ENCODE measurements around the gene EGLN2. TPM values are rescaled to one million over a fixed set of nuclear protein-coding genes. Genes with fewer than 3 reads are reported as not detected.

EGLN2 gene
- total and polyA plus RNA-seq, 9 of the 15 experiments (the other 6 are each of a cell fraction or from before 2014, with no cell fraction given) = 9.6 to 114 (median 71.0) TPM

DNA sequence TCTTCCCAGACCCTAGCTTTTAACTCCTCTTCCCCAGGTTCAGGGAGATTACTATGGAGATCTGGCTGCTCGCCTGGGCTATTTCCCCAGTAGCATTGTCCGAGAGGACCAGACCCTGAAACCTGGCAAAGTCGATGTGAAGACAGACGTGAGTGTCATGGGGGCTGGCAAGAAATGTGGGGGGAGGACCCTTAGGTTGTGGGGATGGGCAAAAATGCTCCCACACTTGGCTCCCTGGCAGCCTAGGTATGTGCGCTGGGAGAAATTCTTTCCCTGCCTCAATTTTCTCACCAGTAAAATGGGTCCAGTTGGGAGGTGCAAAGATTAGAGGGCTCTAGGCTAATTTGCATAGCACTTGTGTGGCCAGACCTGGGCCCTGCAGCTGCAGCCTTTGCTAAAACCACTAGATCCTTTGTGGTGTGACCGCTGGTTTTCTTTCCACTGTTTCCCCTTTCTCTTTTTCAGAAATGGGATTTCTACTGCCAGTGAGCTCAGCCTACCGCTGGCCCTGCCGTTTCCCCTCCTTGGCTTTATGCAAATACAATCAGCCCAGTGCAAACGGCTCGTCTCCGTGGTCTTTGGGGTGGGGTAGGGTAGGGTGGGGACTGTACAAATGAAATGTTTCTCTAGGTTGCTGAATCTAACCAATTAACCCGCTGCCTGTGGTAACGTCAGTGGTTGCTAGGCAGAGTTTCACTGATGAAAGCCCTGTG is 21.9 kb upstream of the EGLN2 start (continued):
- TF ChIP-seq, protein P1, sequence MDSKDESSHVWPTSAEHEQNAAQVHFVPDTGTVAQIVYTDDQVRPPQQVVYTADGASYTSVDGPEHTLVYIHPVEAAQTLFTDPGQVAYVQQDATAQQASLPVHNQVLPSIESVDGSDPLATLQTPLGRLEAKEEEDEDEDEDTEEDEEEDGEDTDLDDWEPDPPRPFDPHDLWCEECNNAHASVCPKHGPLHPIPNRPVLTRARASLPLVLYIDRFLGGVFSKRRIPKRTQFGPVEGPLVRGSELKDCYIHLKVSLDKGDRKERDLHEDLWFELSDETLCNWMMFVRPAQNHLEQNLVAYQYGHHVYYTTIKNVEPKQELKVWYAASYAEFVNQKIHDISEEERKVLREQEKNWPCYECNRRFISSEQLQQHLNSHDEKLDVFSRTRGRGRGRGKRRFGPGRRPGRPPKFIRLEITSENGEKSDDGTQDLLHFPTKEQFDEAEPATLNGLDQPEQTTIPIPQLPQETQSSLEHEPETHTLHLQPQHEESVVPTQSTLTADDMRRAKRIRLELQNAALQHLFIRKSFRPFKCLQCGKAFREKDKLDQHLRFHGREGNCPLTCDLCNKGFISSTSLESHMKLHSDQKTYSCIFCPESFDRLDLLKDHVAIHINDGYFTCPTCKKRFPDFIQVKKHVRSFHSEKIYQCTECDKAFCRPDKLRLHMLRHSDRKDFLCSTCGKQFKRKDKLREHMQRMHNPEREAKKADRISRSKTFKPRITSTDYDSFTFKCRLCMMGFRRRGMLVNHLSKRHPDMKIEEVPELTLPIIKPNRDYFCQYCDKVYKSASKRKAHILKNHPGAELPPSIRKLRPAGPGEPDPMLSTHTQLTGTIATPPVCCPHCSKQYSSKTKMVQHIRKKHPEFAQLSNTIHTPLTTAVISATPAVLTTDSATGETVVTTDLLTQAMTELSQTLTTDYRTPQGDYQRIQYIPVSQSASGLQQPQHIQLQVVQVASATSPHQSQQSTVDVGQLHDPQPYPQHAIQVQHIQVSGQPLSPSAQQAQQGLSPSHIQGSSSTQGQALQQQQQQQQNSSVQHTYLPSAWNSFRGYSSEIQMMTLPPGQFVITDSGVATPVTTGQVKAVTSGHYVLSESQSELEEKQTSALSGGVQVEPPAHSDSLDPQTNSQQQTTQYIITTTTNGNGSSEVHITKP (IDR thresholded peaks at IDR 0.05; ENCODE audit: partially characterized antibody) = peak; percentile 11
- TF ChIP-seq NFATC3 (IDR thresholded peaks at IDR 0.05) = no peak
- no peak for TF ChIP-seq TAF15 (IDR thresholded peaks at IDR 0.05; ENCODE audit: low read depth, low read length)
- peak; percentile 25 to 42; a peak in 2 of 4 replicates for TF ChIP-seq HDAC1 (IDR thresholded peaks at IDR 0.05)
- peak; percentile 95 for TF ChIP-seq ADNP (tag; IDR thresholded peaks at IDR 0.05)
- TF ChIP-seq MECOM (CRISPR knock-in tag; IDR thresholded peaks at IDR 0.05) = no peak
- TF ChIP-seq PHB (CRISPR knock-in tag; IDR thresholded peaks at IDR 0.05) = no peak
- TF ChIP-seq ZNF780A (CRISPR knock-in tag; IDR thresholded peaks at IDR 0.05) = no peak
- TF ChIP-seq, protein P2, sequence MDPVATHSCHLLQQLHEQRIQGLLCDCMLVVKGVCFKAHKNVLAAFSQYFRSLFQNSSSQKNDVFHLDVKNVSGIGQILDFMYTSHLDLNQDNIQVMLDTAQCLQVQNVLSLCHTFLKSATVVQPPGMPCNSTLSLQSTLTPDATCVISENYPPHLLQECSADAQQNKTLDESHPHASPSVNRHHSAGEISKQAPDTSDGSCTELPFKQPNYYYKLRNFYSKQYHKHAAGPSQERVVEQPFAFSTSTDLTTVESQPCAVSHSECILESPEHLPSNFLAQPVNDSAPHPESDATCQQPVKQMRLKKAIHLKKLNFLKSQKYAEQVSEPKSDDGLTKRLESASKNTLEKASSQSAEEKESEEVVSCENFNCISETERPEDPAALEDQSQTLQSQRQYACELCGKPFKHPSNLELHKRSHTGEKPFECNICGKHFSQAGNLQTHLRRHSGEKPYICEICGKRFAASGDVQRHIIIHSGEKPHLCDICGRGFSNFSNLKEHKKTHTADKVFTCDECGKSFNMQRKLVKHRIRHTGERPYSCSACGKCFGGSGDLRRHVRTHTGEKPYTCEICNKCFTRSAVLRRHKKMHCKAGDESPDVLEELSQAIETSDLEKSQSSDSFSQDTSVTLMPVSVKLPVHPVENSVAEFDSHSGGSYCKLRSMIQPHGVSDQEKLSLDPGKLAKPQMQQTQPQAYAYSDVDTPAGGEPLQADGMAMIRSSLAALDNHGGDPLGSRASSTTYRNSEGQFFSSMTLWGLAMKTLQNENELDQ (CRISPR knock-in tag; IDR thresholded peaks at IDR 0.05; ENCODE audit: borderline replicate concordance) = no peak
- no peak for TF ChIP-seq PURB (CRISPR knock-in tag; IDR thresholded peaks at IDR 0.05; ENCODE audit: low read depth)
- peak; percentile 95 for TF ChIP-seq SMARCA5 (IDR thresholded peaks at IDR 0.05)
- TF ChIP-seq HMGN3 (IDR thresholded peaks at IDR 0.05; ENCODE audit: borderline replicate concordance, extremely low read depth, insufficient read length, low read depth, low read length) = peak; percentile 0
- no peak for TF ChIP-seq ZNF354B (CRISPR knock-in tag; IDR thresholded peaks at IDR 0.05)
- TF ChIP-seq, protein P3, sequence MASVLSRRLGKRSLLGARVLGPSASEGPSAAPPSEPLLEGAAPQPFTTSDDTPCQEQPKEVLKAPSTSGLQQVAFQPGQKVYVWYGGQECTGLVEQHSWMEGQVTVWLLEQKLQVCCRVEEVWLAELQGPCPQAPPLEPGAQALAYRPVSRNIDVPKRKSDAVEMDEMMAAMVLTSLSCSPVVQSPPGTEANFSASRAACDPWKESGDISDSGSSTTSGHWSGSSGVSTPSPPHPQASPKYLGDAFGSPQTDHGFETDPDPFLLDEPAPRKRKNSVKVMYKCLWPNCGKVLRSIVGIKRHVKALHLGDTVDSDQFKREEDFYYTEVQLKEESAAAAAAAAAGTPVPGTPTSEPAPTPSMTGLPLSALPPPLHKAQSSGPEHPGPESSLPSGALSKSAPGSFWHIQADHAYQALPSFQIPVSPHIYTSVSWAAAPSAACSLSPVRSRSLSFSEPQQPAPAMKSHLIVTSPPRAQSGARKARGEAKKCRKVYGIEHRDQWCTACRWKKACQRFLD (CRISPR knock-in tag; IDR thresholded peaks at IDR 0.05) = no peak
- TF ChIP-seq YY1 (IDR thresholded peaks at IDR 0.05; ENCODE audit: borderline replicate concordance in 1 of 3, control insufficient read depth in 1 of 3, extremely low read depth in 1 of 3, insufficient read depth in 3 of 3, insufficient read length in 1 of 3, insufficient replicate concordance in 2 of 3, low read depth in 1 of 3, low read length in 2 of 3) = peak in 1 of 3 experiments; percentile 13
- no peak for TF ChIP-seq RAD21 (CRISPR knock-in tag; conservative IDR thresholded peaks at IDR 0.05 in 1 of 2, IDR thresholded peaks at IDR 0.05 in 1 of 2)
- TF ChIP-seq RBM25 (IDR thresholded peaks at IDR 0.05; ENCODE audit: low read depth, low read length, severe bottlenecking) = peak; percentile 96
- no peak for TF ChIP-seq MEIS2 (IDR thresholded peaks at IDR 0.05; ENCODE audit: partially characterized antibody)
- no peak for TF ChIP-seq ZNF324 (CRISPR knock-in tag; IDR thresholded peaks at IDR 0.05)

All from K562 (cell line).